Superior temporal gyrus (tissue), 1 donor: ENCODE data around the gene CA14.
A peak's percentile ranks its signal among the peaks of the same experiment; 100 is the strongest.
"Not testable (repeated sequence)": the region's sequence is repeated elsewhere in the genome, so short reads cannot be mapped to it uniquely, and the experiment has no call there.

Experiments used
- DNase-seq: peaks from one replicate; pipeline ENCODE4 v3.0.0-alpha.2; 2016; ENCODE audit errors: extremely low spot score

Gene CA14

GRCh38 chr1:150235852-150236613 lies 21.5 kb upstream of the CA14 start, which contains the start of gene ANP32E:
Gene ANP32E, minus strand, starts transcription at chr1:150236112. Its CDS starts 326 bp downstream, at chr1:150235786.
- DNase-seq = peak; percentile 98

- DNase-seq = no peak
These were observed 20.9 kb upstream of the CA14 start for GRCh38 chr1:150236614-150237100.

GRCh38 chr1:150237176-150237575 lies 20.4 kb upstream of the CA14 start:
- DNase-seq = not testable (repeated sequence)

GRCh38 chr1:150237746-150238145 lies 19.8 kb upstream of the CA14 start:
- DNase-seq = no peak

- DNase-seq = no peak
These were observed 14.6 kb upstream of the CA14 start for GRCh38 chr1:150243003-150243402.

- no peak for DNase-seq
These were observed 7.6 kb upstream of the CA14 start for GRCh38 chr1:150249936-150250335.

GRCh38 chr1:150256198-150256553 lies 1.4 kb upstream of the CA14 start:
- no peak for DNase-seq

GRCh38 chr1:150256554-150257341 lies 826 bp upstream of the CA14 start:
- peak; percentile 83 for DNase-seq

GRCh38 chr1:150259217-150259616 lies 1.6 kb downstream of the CA14 start:
- peak; percentile 59 for DNase-seq

GRCh38 chr1:150259758-150260669 lies 2.4 kb downstream of the CA14 start:
- DNase-seq = no peak

- DNase-seq = no peak
These were observed 3.8 kb downstream of the CA14 start for GRCh38 chr1:150261367-150261766.

- no peak for DNase-seq
These were observed 5.1 kb downstream of the CA14 start for GRCh38 chr1:150262388-150263320.

- no peak for DNase-seq
These were observed 6.0 kb downstream of the CA14 start for GRCh38 chr1:150263549-150263948.

- DNase-seq = no peak
These were observed 10.3 kb downstream of the CA14 start for GRCh38 chr1:150267896-150268295.

- no peak for DNase-seq
These were observed 10.7 kb downstream of the CA14 start for GRCh38 chr1:150268340-150268704.

GRCh38 chr1:150268705-150269403 lies 11.3 kb downstream of the CA14 start, which contains the start of gene APH1A:
Gene APH1A, minus strand, starts transcription at chr1:150269016. Its CDS starts 206 bp downstream, at chr1:150268810.
- DNase-seq = peak; percentile 97

GRCh38 chr1:150269451-150269850 lies 11.9 kb downstream of the CA14 start:
- DNase-seq = no peak

GRCh38 chr1:150271291-150271959 lies 13.9 kb downstream of the CA14 start:
- DNase-seq = no peak

GRCh38 chr1:150273311-150273710 lies 15.7 kb downstream of the CA14 start:
- DNase-seq = no peak
